ENCODE measurements around the gene MAST4.

MAST4 gene

DNA sequence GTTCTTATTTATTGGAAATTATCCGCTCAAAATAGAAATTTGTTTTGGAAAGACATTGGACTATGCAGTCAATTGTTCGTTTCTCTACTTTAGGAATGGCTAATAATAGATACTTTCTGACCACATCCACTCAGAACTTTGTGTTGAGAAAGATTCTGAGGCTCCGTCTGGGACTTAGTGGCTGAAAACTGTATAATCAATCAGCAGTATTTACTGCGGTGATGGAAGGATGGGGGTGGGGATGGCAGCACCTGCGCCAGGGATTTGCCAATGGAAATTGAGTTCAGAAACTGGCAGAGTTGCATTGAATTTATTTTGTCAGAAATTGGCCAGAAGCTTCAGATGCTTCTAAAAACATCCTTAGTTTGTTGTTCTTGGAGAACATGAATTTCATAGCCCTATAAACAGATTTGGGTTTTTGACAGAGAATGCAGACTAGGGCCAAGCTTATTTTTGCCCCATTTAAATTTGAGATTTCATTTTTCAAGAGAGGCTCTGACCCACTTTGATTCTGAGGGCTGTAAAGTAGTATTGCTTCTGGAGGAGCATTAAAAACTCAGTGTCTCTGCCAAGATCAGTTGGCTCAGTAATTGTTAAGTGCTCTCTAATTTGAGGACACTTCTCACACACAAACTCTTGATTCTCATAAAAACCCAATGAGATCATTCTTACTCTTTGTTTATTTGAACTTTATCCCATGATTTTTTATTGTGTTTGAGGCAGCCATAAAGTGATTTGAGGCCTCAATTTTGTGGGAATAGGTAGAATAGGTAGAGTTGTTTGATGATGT lies 385.3 kb downstream of the MAST4 start:
- no peak overlapping the region for H3K4me3 ChIP-seq (ENCODE audit: low read depth, low read length)
- no peak for DNase-seq (ENCODE audit: low read depth)
- TF ChIP-seq, protein P1, sequence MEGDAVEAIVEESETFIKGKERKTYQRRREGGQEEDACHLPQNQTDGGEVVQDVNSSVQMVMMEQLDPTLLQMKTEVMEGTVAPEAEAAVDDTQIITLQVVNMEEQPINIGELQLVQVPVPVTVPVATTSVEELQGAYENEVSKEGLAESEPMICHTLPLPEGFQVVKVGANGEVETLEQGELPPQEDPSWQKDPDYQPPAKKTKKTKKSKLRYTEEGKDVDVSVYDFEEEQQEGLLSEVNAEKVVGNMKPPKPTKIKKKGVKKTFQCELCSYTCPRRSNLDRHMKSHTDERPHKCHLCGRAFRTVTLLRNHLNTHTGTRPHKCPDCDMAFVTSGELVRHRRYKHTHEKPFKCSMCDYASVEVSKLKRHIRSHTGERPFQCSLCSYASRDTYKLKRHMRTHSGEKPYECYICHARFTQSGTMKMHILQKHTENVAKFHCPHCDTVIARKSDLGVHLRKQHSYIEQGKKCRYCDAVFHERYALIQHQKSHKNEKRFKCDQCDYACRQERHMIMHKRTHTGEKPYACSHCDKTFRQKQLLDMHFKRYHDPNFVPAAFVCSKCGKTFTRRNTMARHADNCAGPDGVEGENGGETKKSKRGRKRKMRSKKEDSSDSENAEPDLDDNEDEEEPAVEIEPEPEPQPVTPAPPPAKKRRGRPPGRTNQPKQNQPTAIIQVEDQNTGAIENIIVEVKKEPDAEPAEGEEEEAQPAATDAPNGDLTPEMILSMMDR (conservative IDR thresholded peaks at IDR 0.05; ENCODE audit: low read depth, low read length) = no peak

DNA sequence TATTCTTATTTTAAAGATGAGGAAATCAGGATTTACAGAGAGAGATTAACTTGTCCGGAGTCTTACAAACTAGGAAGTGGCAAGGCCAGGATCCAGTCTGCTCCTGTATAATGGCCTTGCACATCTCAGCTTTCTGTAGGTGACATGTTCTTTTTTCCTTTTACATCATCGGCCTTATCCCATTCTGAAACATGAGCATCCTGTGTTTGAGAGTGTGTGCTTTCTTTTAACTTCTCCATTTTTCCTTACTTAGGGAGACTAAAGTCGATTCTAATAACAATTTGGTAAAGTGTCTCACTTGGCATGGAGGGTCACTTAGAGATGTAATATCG lies 385.8 kb downstream of the MAST4 start:
- no peak for DNase-seq (ENCODE audit: low read depth)
- TF ChIP-seq, protein P1 (conservative IDR thresholded peaks at IDR 0.05; ENCODE audit: low read depth, low read length) = no peak
- H3K4me3 ChIP-seq (ENCODE audit: low read depth, low read length) = no peak overlapping the region

DNA sequence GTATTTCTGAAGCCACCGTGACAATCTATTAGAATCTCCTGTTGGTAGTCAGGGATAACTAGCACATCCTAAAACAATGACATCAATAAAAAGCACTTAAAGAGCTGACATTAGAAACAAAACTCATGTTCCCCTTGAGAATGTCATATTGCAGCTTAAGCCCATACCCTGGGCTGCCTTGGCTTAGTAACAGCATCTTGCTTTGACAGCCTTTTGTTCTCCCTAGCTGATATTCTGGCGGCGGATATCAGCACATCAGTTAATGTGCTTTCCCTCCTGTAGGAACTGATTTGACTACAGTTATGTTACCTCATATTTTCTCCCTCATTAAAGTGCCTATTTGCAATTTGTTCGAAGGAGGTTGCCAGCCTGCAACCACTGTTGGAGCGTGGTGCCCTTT lies 386.3 kb downstream of the MAST4 start:
- no peak overlapping the region for H3K4me3 ChIP-seq (ENCODE audit: low read depth, low read length)
- DNase-seq (ENCODE audit: low read depth) = no peak
- TF ChIP-seq, protein P1 (conservative IDR thresholded peaks at IDR 0.05; ENCODE audit: low read depth, low read length) = no peak

DNA sequence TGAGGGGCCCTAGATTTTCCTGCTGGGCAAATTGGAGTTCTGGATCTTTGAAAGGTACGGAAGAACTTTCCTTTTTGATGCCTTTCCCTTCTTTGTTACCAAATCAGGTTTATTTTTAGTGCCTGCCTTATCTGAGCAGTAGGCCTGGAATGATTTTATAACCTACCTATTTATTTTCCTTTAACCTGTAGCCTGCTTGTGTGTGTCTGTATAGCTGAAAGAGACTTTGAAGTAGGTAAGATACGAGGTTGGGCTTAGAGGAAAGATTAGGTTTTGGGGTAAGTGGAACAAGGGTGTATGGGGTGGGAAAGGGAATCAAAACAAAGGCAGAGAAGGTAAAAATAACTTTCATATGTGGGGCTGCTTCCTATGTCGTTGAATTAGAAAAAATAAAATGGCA lies 389.2 kb downstream of the MAST4 start:
- DNase-seq (ENCODE audit: low read depth) = no peak
- H3K4me3 ChIP-seq (ENCODE audit: low read depth, low read length) = no peak overlapping the region
- TF ChIP-seq, protein P1 (conservative IDR thresholded peaks at IDR 0.05; ENCODE audit: low read depth, low read length) = no peak

DNA sequence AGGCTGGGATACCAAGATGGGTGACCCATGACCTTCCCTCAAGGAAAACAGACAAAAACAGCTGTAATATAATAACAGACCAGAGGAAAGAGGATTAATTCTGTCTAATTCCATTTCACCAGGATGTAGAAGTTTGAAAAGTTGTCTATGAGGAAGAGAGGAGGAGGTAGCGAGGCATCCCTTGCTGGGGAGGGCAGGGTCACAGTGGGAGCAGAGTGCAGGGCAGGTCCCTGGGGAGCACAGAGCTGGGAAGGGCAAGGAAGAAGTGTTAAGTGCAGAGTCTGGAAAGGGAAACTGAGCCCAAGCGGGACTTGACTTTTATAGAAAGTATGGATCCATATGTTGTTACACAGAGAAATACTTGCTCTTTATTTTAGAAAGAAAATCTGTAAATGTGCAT lies 389.8 kb downstream of the MAST4 start:
- DNase-seq (ENCODE audit: low read depth) = no peak
- no peak overlapping the region for H3K4me3 ChIP-seq (ENCODE audit: low read depth, low read length)
- TF ChIP-seq, protein P1 (conservative IDR thresholded peaks at IDR 0.05; ENCODE audit: low read depth, low read length) = no peak

DNA sequence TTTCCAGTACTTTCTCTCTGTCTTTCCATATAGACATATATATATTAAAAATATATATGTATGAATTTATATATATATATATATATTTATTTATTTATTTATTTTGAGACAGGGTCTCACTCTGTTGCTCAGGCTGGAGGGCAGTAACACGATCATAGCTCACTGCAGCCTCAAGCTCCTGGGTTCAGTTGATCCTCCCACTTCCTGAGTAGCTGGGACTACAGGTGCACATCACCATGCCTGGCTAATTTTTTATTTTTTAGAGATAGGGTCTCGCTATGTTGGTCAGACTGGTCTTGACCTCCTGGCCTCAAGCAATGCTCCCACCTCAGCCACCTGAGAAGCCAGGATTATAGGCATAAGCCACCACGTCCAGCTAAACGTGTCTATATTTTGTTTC lies 390.3 kb downstream of the MAST4 start:
- no peak overlapping the region for H3K4me3 ChIP-seq (ENCODE audit: low read depth, low read length)
- DNase-seq (ENCODE audit: low read depth) = no peak
- TF ChIP-seq, protein P1 (conservative IDR thresholded peaks at IDR 0.05; ENCODE audit: low read depth, low read length) = no peak

DNA sequence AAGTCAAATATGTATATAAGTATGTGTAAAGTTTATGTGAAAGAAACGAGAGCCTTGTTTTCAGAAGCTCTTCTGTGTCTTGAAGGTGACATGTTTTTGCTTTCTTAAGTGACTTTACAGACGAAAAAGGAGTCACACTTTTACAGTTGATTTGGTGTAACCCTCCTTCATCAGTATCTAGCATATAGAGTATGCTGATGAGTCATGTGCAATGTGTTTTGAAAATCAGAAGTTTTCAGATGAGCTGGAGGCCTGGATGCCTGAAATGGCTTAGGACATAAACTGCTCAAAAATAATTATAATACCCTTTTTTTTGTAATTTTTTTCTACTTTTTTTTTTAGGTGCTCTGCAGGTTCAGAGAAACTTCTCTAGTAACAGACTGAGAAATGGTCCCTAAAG lies 390.9 kb downstream of the MAST4 start:
- no peak overlapping the region for H3K4me3 ChIP-seq (ENCODE audit: low read depth, low read length)
- TF ChIP-seq, protein P1 (conservative IDR thresholded peaks at IDR 0.05; ENCODE audit: low read depth, low read length) = no peak
- peak; percentile 59 for DNase-seq (ENCODE audit: low read depth)

All from choroid plexus epithelial cell (primary cell).